Natural killer cell (primary cell): Measurements from ENCODE around the gene RBBP4. TPM values are rescaled to one million over a fixed set of nuclear protein-coding genes. Genes with fewer than 3 reads are reported as not detected.
"Not testable (repeated sequence)": the region's sequence is repeated elsewhere in the genome, so short reads cannot be mapped to it uniquely, and the experiment has no call there.

ENCODE experiments used
- ATAC-seq, 3 donors: fragments of 150-1000 bp in 2 of 3; fragments of 200-7000 bp in 1 of 3; cut with Tn5 transposase; 1 replicate in 1 of 3; 2 replicates in 2 of 3; pipeline ENCODE4 v1.10.0; 2021; ENCODE audit warnings: mild to moderate bottlenecking in 2 of 3, moderate library complexity in 2 of 3
- DNase-seq, 2 donors: peaks; one replicate each; pipeline versions ENCODE4 v3.0.0 to v3.0.0-alpha.2; 2013 to 2021; ENCODE audit warnings: mixed read lengths in 1 of 2
- H3K27ac ChIP-seq: one replicate; pipeline ENCODE4 v1.5.1; 2013; ENCODE audit warnings: mild to moderate bottlenecking, low read length
- H3K27me3 ChIP-seq: one replicate; pipeline ENCODE4 v1.6.1; 2013; ENCODE audit warnings: low read length; ENCODE audit not compliant: control insufficient read depth, insufficient read depth
- H3K36me3 ChIP-seq: one replicate; pipeline ENCODE4 v1.6.1; 2013; ENCODE audit warnings: low read length; ENCODE audit not compliant: control insufficient read depth, insufficient read depth
- H3K4me1 ChIP-seq: one replicate; pipeline ENCODE4 v1.6.1; 2013; ENCODE audit warnings: low read length; ENCODE audit not compliant: control insufficient read depth, insufficient read depth
- H3K4me3 ChIP-seq: one replicate; pipeline ENCODE4 v1.5.1; 2013; ENCODE audit warnings: low read length
- H3K9me3 ChIP-seq: one replicate; pipeline ENCODE4 v1.6.1; 2013; ENCODE audit warnings: low read length; ENCODE audit not compliant: control insufficient read depth, insufficient read depth
- H3K27ac Mint-ChIP-seq, 2 donors: one replicate each; pipeline ENCODE4 v1.8.0; 2022; ENCODE audit warnings: mild to moderate bottlenecking in 2 of 2, mixed read lengths in 2 of 2, moderate library complexity in 1 of 2
- H3K27me3 Mint-ChIP-seq, 2 donors: one replicate each; pipeline ENCODE4 v1.8.0; 2022; ENCODE audit warnings: low read depth in 2 of 2, mixed read lengths in 2 of 2
- H3K36me3 Mint-ChIP-seq: one replicate; pipeline ENCODE4 v1.8.0; 2022; ENCODE audit warnings: mixed read lengths
- H3K4me1 Mint-ChIP-seq, 2 donors: one replicate each; pipeline ENCODE4 v1.8.0; 2022; ENCODE audit warnings: mixed read lengths in 2 of 2
- H3K4me3 Mint-ChIP-seq: one replicate; pipeline ENCODE4 v1.8.0; 2022; ENCODE audit warnings: mild to moderate bottlenecking, moderate library complexity, mixed read lengths
- H3K9me3 Mint-ChIP-seq, 2 donors: one replicate each; pipeline ENCODE4 v1.8.0; 2022; ENCODE audit warnings: mixed read lengths in 2 of 2
- WGBS: methylation state at CpG from one replicate; pipeline ENCODE4 v1.1.7; 2013; ENCODE audit warnings: missing lambda C conversion rate; ENCODE audit not compliant: insufficient coverage; 5-methylcytosine and 5-hydroxymethylcytosine counted together
- intact Hi-C: fragments of 100-400 bp; cut with micrococcal nuclease; formaldehyde crosslinking; loops from one replicate; pipeline ENCODE4 v1.14.2; 2022
- total RNA-seq, 4 donors: library from RNA; stranded (reverse); fragments of 120-200 nt in 1 of 4; gene quantifications; one replicate each; pipeline versions ENCODE4 v1.2.3 to v1.2.4, GENCODE V29; 2013 to 2022
- TF ChIP-seq, protein P1 (sequence below): fragments of 200-600 bp; IDR thresholded peaks from one replicate; pipeline ENCODE4 v1.8.0; 2022; ENCODE audit warnings: antibody characterized with exemption

The RBBP4 gene
- total RNA-seq, 3 donors from 2014 or later (not counting 1 experiment from before 2014, with no cell fraction given), result 199 to 241 (median 224) TPM

DNA sequence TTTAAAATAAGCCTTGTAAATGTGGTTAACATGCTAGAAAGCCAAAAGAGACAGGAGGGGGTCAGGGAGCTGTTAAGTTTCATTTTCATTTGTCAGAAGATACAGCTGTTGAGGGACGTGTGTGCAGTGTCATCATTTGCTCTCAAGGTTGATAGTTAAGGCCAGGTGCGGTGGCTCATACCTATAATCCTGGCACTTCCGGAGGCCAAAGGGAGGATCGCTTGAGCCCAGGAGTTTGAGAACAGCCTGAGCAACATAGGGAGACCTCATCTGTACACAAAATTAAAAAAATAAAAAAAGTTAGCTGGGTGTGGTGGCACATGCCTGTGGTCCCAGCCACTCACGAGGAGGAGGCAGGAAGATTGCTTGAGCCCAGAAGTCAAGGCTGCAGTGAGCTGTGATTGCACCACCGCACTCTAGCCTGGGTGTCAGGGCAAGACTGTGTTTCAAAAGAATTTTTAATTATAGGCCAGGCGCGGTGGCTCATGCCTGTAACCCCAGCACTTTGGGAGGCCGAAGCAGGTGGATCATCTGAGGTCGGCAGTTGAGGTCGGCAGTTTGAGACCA lies 23.3 kb upstream of the RBBP4 start:
- peaks cover 31 to 33% of the 10 kb centered on the region in 2 donors for H3K4me1 Mint-ChIP-seq
- Histone ChIP-seq H3K4me3 (peak overlapping the region; percentile 13), H3K36me3 (peaks cover 8% of the 10 kb centered on the region), H3K27me3 (no peaks in the 10 kb centered on the region), H3K9me3 (no peaks in the 10 kb centered on the region), H3K27ac (peak overlapping the region; percentile 73), H3K4me1 (peaks cover 28% of the 10 kb centered on the region)
- peak overlapping the region; percentile 93 to 99 for H3K27ac Mint-ChIP-seq
- DNase-seq (peak; percentile 51 to 65), ATAC-seq (peak; percentile 88 to 91 (median 89))
- H3K9me3 Mint-ChIP-seq, result no peaks in the 10 kb centered on the region
- intact Hi-C loops, result loop anchor here (1.0 to 10.0 kb wide), 2 partner anchors 23 to 167 kb away; partner anchors contain the start of gene ZBTB8OS
- TF ChIP-seq, protein P1, sequence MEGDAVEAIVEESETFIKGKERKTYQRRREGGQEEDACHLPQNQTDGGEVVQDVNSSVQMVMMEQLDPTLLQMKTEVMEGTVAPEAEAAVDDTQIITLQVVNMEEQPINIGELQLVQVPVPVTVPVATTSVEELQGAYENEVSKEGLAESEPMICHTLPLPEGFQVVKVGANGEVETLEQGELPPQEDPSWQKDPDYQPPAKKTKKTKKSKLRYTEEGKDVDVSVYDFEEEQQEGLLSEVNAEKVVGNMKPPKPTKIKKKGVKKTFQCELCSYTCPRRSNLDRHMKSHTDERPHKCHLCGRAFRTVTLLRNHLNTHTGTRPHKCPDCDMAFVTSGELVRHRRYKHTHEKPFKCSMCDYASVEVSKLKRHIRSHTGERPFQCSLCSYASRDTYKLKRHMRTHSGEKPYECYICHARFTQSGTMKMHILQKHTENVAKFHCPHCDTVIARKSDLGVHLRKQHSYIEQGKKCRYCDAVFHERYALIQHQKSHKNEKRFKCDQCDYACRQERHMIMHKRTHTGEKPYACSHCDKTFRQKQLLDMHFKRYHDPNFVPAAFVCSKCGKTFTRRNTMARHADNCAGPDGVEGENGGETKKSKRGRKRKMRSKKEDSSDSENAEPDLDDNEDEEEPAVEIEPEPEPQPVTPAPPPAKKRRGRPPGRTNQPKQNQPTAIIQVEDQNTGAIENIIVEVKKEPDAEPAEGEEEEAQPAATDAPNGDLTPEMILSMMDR, result no peak
- 25% methylated on average over 11 of the region's 11 CpGs for WGBS
- peak overlapping the region; percentile 92 for H3K4me3 Mint-ChIP-seq
- H3K36me3 Mint-ChIP-seq, result peaks cover 4% of the 10 kb centered on the region
- no peaks in the 10 kb centered on the region for H3K27me3 Mint-ChIP-seq

DNA sequence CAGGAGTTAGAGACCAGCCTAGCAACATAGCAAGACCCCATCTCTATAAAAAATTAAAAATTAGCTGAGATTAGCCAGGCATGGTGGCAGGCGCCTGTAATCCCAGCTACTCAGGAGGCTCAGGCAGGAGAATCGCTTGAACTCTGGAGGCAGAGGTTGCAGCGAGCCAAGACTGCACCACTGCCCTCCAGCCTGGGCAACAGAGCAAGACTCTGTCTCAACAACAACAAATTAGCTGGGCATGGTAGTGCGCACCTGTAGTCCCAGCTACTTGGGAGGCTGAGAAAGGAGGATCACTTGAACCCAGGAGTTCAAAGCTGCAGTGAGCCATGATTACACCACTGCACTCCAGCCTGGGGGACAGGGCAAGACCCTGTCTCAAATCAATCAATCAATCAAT lies 20.8 kb upstream of the RBBP4 start:
- H3K27ac ChIP-seq, H3K36me3 Mint-ChIP-seq, H3K4me3 ChIP-seq, H3K9me3 Mint-ChIP-seq, H3K9me3 ChIP-seq, DNase-seq, intact Hi-C loops, H3K27me3 Mint-ChIP-seq, ATAC-seq, H3K27ac Mint-ChIP-seq, H3K27me3 ChIP-seq, H3K4me3 Mint-ChIP-seq: not testable (repeated sequence)
- H3K4me1 ChIP-seq, result peaks cover 20% of the 10 kb centered on the region
- over 99% methylated on average over 4 of the region's 4 CpGs for WGBS
- H3K4me1 Mint-ChIP-seq, result peaks cover 13 to 16% of the 10 kb centered on the region in 2 donors
- H3K36me3 ChIP-seq, result peaks cover 21% of the 10 kb centered on the region

DNA sequence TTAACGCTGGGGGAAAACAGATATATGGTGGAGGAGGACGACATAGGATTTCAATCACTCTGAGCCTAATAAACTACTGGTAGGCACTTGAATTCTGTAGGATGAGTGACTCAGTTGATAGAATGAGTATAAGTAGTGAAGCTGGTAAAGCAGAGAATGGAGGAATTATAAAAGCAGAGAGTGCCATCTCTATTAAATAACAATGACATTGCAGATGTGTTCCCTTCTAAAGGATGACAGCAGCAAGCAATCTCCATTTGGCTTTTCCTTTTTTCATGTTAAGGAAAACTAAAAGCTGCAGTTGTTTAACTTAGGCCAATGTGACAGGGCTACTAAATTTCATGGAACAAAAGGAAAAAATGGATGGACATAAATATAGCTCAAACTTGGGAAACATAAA lies 18.2 kb upstream of the RBBP4 start:
- peak overlapping the region; percentile 45 for H3K27ac Mint-ChIP-seq
- TF ChIP-seq, protein P1, result no peak
- no peaks in the 10 kb centered on the region for H3K27me3 Mint-ChIP-seq

DNA sequence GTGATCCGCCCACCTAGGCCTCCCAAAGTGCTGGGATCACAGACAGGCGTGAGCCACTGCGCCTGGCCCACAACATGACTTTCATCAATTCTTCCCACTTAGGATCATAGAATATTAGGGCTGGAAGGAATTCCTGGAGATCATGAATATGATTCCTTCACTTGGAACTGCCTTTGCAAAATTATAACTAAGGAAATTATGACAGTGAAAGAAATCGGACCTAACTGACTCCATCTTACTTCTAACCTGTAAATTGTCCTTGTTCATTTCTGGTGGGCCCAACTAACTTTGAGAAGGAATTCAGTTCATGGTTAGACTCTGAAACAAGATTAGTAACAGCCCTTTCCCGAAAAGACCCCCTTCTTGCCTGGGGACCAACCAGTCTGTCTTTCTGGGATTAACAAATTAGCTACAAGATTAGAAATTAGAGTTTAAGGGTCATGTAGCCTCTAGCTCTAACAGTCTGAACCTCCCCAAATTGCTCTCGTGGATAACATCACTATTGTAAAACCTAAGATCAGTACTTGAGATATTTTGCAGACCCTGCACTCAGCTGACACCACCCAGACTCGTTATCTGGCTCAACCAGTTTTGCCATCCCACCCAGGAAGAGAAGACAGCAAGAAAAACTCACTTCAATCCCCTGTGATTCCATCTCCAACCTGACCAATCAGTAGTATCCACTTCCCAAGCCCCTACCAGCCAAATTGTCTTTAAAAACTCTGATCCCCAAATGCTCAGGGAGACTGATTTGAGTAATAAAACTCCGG lies 15.3 kb upstream of the RBBP4 start:
- ATAC-seq (no peak), DNase-seq (no peak)
- Histone ChIP-seq H3K9me3 (no peaks in the 10 kb centered on the region), H3K27ac (no peak overlapping the region), H3K4me3 (no peak overlapping the region), H3K36me3 (peaks cover 21% of the 10 kb centered on the region), H3K27me3 (no peaks in the 10 kb centered on the region), H3K4me1 (no peaks in the 10 kb centered on the region)
- Mint-ChIP-seq H3K9me3 (no peaks in the 10 kb centered on the region), H3K4me1 (peaks cover 0 to 22% of the 10 kb centered on the region in 2 donors), H3K4me3 (no peak overlapping the region), H3K27ac (peak overlapping the region in 1 of 2 donors; percentile 48), H3K36me3 (peaks cover 10% of the 10 kb centered on the region), H3K27me3 (no peaks in the 10 kb centered on the region)
- TF ChIP-seq, protein P1, result no peak
- WGBS, result 97% methylated on average over 6 of the region's 8 CpGs
- intact Hi-C loops, result no loop called here

More for the DNA sequence above, 18.2 kb upstream of the RBBP4 start:
- WGBS, result 95% methylated on average over 2 of the region's 2 CpGs
- Mint-ChIP-seq H3K4me1 (peaks cover 2 to 26% of the 10 kb centered on the region in 2 donors), H3K36me3 (peaks cover 10% of the 10 kb centered on the region), H3K4me3 (no peak overlapping the region), H3K9me3 (no peaks in the 10 kb centered on the region)
- DNase-seq, result no peak
- Histone ChIP-seq H3K36me3 (peaks cover 21% of the 10 kb centered on the region), H3K4me3 (no peak overlapping the region), H3K27ac (no peak overlapping the region), H3K9me3 (no peaks in the 10 kb centered on the region), H3K4me1 (peaks cover 12% of the 10 kb centered on the region), H3K27me3 (no peaks in the 10 kb centered on the region)
- no peak for ATAC-seq
- intact Hi-C loops, result no loop called here
